Activated T-helper 2 cell treated with anti-CD3 and anti-CD28 coated beads, Interferon-gamma antibody, Interleukin-2, Interleukin-4, amounts not matched to agents 10 μg/mL and 5 μg/mL and 100 μg/mL, durations not matched to agents 14 hours and 24 hours and 36 hours (primary cell): ENCODE data around the gene TFEC. TPM values are rescaled to one million over a fixed set of nuclear protein-coding genes. Genes with fewer than 3 reads are reported as not detected.

Experiments used
- DNase-seq: peaks from one replicate; pipeline ENCODE4 v3.0.0; 2021; ENCODE audit warnings: low spot score
- H3K27ac Mint-ChIP-seq: one replicate; pipeline ENCODE4 v1.8.0; 2021; ENCODE audit warnings: mixed read lengths
- H3K27me3 Mint-ChIP-seq: one replicate; pipeline ENCODE4 v1.8.0; 2021; ENCODE audit warnings: low read depth, mixed read lengths
- H3K36me3 Mint-ChIP-seq: one replicate; pipeline ENCODE4 v1.8.0; 2021; ENCODE audit warnings: low read depth, mixed read lengths
- H3K4me1 Mint-ChIP-seq: one replicate; pipeline ENCODE4 v1.8.0; 2021; ENCODE audit warnings: low read depth, mixed read lengths
- H3K4me3 Mint-ChIP-seq: one replicate; pipeline ENCODE4 v1.8.0; 2021; ENCODE audit warnings: low read depth, mild to moderate bottlenecking, moderate library complexity, mixed read lengths
- H3K9me3 Mint-ChIP-seq: one replicate; pipeline ENCODE4 v1.8.0; 2021; ENCODE audit warnings: mixed read lengths
- intact Hi-C: fragments of 100-400 bp; cut with micrococcal nuclease; formaldehyde crosslinking; loops from one replicate; pipeline ENCODE4 v1.15.1; 2023
- total RNA-seq: library from RNA; stranded (reverse); gene quantifications from 2 replicates; pipeline ENCODE4 v1.2.3, GENCODE V29; 2022

Gene TFEC
- total RNA-seq, 1 donor from 2014 or later = not detected

GRCh38 chr7:115976651-115977050 lies 53.9 kb downstream of the TFEC start:
- no peaks in the 10 kb centered on the region for H3K4me1 Mint-ChIP-seq
- no peaks in the 10 kb centered on the region for H3K9me3 Mint-ChIP-seq
- intact Hi-C loops = no loop called here
- no peak overlapping the region for H3K4me3 Mint-ChIP-seq
- no peaks in the 10 kb centered on the region for H3K27me3 Mint-ChIP-seq
- no peaks in the 10 kb centered on the region for H3K36me3 Mint-ChIP-seq
- no peak overlapping the region for H3K27ac Mint-ChIP-seq
- DNase-seq = no peak

GRCh38 chr7:115975766-115976165 lies 54.8 kb downstream of the TFEC start:
- Mint-ChIP-seq H3K9me3 (no peaks in the 10 kb centered on the region), H3K27ac (no peak overlapping the region), H3K4me3 (no peak overlapping the region), H3K36me3 (no peaks in the 10 kb centered on the region), H3K27me3 (no peaks in the 10 kb centered on the region), H3K4me1 (no peaks in the 10 kb centered on the region)
- intact Hi-C loops = no loop called here
- no peak for DNase-seq

- Mint-ChIP-seq H3K9me3 (no peaks in the 10 kb centered on the region), H3K4me3 (no peak overlapping the region), H3K4me1 (no peaks in the 10 kb centered on the region), H3K27me3 (no peaks in the 10 kb centered on the region), H3K27ac (no peak overlapping the region), H3K36me3 (no peaks in the 10 kb centered on the region)
- DNase-seq = no peak
- intact Hi-C loops = no loop called here
Measured at GRCh38 chr7:115973406-115973805, 57.2 kb downstream of the TFEC start.

GRCh38 chr7:115971506-115971905 lies 59.1 kb downstream of the TFEC start:
- Mint-ChIP-seq H3K4me3 (no peak overlapping the region), H3K9me3 (no peaks in the 10 kb centered on the region), H3K36me3 (no peaks in the 10 kb centered on the region), H3K27me3 (no peaks in the 10 kb centered on the region), H3K4me1 (no peaks in the 10 kb centered on the region), H3K27ac (no peak overlapping the region)
- intact Hi-C loops = no loop called here
- no peak for DNase-seq

GRCh38 chr7:115968596-115968995 lies 62.0 kb downstream of the TFEC start:
- intact Hi-C loops = no loop called here
- Mint-ChIP-seq H3K4me1 (no peaks in the 10 kb centered on the region), H3K9me3 (no peaks in the 10 kb centered on the region), H3K27me3 (no peaks in the 10 kb centered on the region), H3K27ac (no peak overlapping the region), H3K4me3 (no peak overlapping the region), H3K36me3 (no peaks in the 10 kb centered on the region)
- DNase-seq = no peak

- intact Hi-C loops = no loop called here
- no peak overlapping the region for H3K4me3 Mint-ChIP-seq
- H3K9me3 Mint-ChIP-seq = no peaks in the 10 kb centered on the region
- no peaks in the 10 kb centered on the region for H3K4me1 Mint-ChIP-seq
- H3K36me3 Mint-ChIP-seq = no peaks in the 10 kb centered on the region
- no peaks in the 10 kb centered on the region for H3K27me3 Mint-ChIP-seq
- DNase-seq = no peak
- H3K27ac Mint-ChIP-seq = no peak overlapping the region
Measured at GRCh38 chr7:115968171-115968570, 62.4 kb downstream of the TFEC start.

GRCh38 chr7:115965796-115966475 lies 64.6 kb downstream of the TFEC start:
- Mint-ChIP-seq H3K27ac (no peak overlapping the region), H3K27me3 (no peaks in the 10 kb centered on the region), H3K9me3 (no peaks in the 10 kb centered on the region), H3K4me3 (no peak overlapping the region), H3K36me3 (no peaks in the 10 kb centered on the region), H3K4me1 (no peaks in the 10 kb centered on the region)
- intact Hi-C loops = no loop called here
- no peak for DNase-seq

GRCh38 chr7:115965236-115965635 lies 65.3 kb downstream of the TFEC start:
- Mint-ChIP-seq H3K27ac (no peak overlapping the region), H3K4me3 (no peak overlapping the region), H3K9me3 (no peaks in the 10 kb centered on the region), H3K27me3 (no peaks in the 10 kb centered on the region), H3K4me1 (no peaks in the 10 kb centered on the region), H3K36me3 (no peaks in the 10 kb centered on the region)
- intact Hi-C loops = no loop called here
- DNase-seq = no peak

GRCh38 chr7:115964799-115965198 lies 65.8 kb downstream of the TFEC start:
- H3K36me3 Mint-ChIP-seq = no peaks in the 10 kb centered on the region
- no peaks in the 10 kb centered on the region for H3K4me1 Mint-ChIP-seq
- no peak for DNase-seq
- intact Hi-C loops = no loop called here
- no peaks in the 10 kb centered on the region for H3K27me3 Mint-ChIP-seq
- no peak overlapping the region for H3K4me3 Mint-ChIP-seq
- H3K27ac Mint-ChIP-seq = no peak overlapping the region
- no peaks in the 10 kb centered on the region for H3K9me3 Mint-ChIP-seq

GRCh38 chr7:115962340-115962739 lies 68.2 kb downstream of the TFEC start:
- no peak overlapping the region for H3K4me3 Mint-ChIP-seq

GRCh38 chr7:115953592-115954255 lies 76.8 kb downstream of the TFEC start:
- intact Hi-C loops = no loop called here
- DNase-seq = no peak
- Mint-ChIP-seq H3K27me3 (no peaks in the 10 kb centered on the region), H3K27ac (no peak overlapping the region), H3K4me1 (no peaks in the 10 kb centered on the region), H3K36me3 (no peaks in the 10 kb centered on the region), H3K4me3 (no peak overlapping the region), H3K9me3 (no peaks in the 10 kb centered on the region)

More at GRCh38 chr7:115962340-115962739, 68.2 kb downstream of the TFEC start:
- no peaks in the 10 kb centered on the region for H3K36me3 Mint-ChIP-seq
- intact Hi-C loops = no loop called here
- H3K27me3 Mint-ChIP-seq = no peaks in the 10 kb centered on the region
- H3K27ac Mint-ChIP-seq = no peak overlapping the region
- no peaks in the 10 kb centered on the region for H3K4me1 Mint-ChIP-seq
- DNase-seq = no peak
- no peaks in the 10 kb centered on the region for H3K9me3 Mint-ChIP-seq

- Mint-ChIP-seq H3K36me3 (no peaks in the 10 kb centered on the region), H3K9me3 (no peaks in the 10 kb centered on the region), H3K4me1 (no peaks in the 10 kb centered on the region), H3K4me3 (no peak overlapping the region), H3K27ac (no peak overlapping the region), H3K27me3 (no peaks in the 10 kb centered on the region)
- no peak for DNase-seq
- intact Hi-C loops = no loop called here
Measured at GRCh38 chr7:115952832-115953231, 77.7 kb downstream of the TFEC start.

GRCh38 chr7:115951547-115951946 lies 79.0 kb downstream of the TFEC start:
- Mint-ChIP-seq H3K9me3 (no peaks in the 10 kb centered on the region), H3K27me3 (no peaks in the 10 kb centered on the region), H3K36me3 (no peaks in the 10 kb centered on the region), H3K4me3 (no peak overlapping the region), H3K27ac (no peak overlapping the region), H3K4me1 (no peaks in the 10 kb centered on the region)
- intact Hi-C loops = no loop called here
- DNase-seq = no peak
